HG03565 (cell line): Measurements from ENCODE around the gene ADGRD2.

Source experiments
- ATAC-seq: cut with Tn5 transposase; IDR thresholded peaks from one replicate; pipeline ENCODE4 v1.9.1; 2021; ENCODE audit warnings: mild to moderate bottlenecking, moderate library complexity; ENCODE audit not compliant: unreplicated experiment

Gene ADGRD2

DNA sequence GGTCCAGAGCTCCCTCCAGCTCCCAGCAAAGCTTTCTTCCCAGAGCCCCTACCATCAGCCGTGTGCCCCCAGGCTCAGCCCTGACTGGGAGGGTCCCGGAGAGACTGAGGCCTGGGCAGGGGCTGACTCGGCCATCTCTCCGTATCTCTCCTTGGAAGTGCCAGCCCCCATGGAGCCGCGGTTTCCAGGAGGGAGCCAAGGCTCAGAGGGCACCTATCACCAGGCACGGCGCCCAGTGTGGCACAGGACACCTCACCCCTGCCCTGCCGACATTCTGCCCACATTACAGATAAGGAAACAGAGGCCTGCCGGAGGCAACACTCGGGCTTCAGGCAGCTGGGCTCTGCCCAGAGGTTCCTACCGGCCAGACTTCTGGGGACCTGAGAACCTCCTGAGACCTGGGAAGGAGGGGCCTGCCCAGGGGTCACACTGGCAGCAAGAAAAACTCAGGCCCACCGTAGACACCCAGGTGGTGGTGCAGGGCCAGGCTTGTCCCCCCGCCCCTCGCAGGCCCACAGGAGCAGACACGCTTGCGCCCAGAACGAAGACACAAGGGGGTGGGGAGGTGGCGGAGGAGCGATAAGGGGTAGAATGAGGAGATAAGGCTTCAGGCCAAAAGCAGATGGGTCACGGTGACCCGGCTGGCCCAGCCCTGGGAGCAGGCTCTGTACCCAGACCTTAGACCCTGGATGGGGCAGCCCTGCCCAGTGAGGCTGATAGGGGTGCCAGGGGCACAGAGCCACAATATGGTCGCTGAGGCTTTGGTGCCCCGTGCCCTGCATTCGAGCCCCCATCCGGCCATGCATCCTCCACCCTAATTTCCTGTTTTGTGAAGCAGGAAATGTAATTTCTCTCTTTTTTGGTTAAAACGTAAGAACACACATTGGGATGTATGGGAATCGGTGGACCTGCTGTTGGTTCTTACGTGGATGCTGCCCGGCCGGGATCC, 45.1 kb downstream of the ADGRD2 start:
- no peak for ATAC-seq

DNA sequence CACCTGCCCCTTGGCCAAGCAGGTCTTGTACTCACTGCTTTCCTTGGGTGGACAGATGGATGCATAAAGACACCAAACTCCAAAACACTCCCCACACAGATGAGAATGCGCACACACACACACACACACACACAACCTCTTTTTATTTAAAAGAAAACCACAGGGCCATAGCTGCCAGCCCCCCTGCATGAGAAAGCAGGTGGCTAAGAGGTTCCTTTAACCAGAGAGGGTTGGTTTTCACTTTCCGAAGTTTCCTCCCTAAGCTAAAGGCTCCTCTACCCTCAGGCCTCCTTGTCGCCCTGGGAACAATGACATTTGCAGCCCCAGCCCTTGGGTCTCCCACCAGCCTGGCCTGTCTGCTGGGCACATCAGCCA, 45.8 kb downstream of the ADGRD2 start:
- no peak for ATAC-seq

DNA sequence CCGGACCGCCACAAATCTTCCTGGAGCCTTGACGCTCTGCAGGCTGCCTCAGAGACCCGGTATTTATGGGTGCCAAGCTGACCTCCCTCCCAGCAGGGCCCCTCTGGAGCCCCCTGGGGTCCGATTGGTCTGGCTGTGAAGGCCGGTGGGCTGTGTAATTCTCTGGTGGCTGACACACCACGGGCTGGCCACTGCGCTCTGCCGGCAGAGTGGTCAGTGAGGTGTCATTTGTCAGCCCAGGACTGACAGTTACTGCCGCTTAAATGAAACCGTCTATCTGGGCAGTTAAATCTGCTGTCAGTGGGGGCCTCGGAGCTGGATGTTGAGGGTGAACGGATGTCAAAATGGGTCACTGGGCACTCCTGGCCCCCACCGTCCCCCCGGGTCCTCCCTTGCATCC, 46.2 kb downstream of the ADGRD2 start:
- no peak for ATAC-seq

DNA sequence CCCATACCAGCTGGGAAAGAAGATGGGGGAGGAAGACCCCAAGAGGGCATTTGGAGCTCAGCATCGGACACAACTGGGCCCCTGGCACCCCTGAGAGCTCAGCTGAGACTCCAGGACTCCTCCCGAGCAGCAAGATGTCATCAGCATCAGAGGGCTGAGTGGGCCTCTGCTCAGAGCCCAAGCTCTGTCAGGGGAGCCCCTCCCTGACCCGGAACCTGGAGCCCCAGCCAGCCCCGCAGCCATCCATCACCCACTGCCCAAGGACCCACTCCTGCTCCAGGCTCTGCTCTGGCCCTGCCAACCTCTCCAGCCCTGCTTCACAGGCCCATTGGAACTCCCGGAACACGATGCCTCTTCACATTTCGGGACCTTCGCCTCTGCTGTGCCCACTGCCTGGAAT, 47.2 kb downstream of the ADGRD2 start:
- ATAC-seq, result no peak

DNA sequence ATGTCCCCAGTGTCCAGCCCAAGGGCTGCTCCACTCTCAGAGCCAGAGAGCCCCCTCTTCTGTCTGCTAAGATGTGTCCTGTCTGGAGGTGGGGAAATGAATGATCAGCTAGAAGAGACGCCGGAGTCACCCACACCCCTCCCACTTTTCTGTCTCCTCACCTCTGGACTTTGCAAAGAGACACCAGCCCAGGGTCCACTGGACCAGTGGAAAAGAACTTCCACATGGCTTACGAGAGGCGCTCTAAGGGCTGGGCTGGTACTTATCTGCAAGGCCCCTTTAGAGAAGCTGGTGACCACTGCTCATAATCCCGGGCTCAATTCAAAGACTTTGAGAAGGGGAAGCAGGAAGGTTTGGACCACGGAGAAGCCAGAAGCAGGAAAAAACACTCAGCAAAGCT, 47.8 kb downstream of the ADGRD2 start:
- no peak for ATAC-seq

DNA sequence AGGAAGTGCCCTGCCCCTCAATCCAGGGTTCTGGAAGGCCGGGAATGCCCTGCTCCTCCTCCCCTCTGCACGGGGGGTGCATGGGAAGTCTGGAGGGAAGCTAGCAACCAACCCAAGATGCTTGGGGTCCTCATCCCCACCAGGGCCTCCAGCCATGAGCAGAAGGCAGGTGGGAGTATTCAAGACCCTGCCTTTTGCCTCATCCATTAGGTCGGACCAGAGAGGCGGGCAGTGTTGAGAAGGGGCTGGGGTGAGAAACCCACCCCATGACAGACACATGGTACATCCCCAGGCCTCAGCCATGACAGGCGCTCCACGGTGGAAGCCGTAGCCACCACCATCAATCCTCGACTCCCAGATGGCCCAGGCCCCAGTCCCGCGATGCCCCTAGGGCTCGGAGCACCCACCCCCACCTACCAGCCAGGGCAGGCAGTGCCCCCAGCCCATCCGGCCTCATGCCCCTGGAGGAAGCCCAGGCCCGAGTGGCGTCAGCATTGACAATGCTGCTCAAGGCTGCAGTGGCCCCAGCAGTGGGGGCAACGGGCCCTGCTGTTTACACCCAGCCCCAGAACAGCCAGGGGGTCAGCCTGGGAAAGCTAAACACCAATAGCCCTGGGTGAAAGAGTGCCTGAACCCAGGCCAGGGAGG, 48.4 kb downstream of the ADGRD2 start:
- no peak for ATAC-seq

DNA sequence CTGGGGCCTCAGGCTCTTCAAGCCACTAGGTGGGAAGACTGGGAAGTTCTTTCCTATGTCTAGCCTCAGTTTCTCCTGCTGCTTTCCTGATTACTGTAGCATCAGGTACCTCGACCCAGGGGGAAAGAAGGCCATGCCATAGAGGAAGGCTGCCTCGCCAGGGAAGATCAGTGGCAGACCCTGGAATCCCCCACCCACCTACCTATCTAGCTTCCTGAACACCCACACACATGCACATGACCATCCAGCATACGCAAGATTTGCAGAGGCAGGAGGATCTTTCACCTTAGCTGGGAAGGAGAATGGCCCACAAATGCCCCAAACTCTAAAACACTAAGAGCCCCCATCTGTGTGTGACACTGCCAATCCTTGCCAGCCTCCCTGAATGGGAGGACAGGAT, 49.0 kb downstream of the ADGRD2 start:
- no peak for ATAC-seq

DNA sequence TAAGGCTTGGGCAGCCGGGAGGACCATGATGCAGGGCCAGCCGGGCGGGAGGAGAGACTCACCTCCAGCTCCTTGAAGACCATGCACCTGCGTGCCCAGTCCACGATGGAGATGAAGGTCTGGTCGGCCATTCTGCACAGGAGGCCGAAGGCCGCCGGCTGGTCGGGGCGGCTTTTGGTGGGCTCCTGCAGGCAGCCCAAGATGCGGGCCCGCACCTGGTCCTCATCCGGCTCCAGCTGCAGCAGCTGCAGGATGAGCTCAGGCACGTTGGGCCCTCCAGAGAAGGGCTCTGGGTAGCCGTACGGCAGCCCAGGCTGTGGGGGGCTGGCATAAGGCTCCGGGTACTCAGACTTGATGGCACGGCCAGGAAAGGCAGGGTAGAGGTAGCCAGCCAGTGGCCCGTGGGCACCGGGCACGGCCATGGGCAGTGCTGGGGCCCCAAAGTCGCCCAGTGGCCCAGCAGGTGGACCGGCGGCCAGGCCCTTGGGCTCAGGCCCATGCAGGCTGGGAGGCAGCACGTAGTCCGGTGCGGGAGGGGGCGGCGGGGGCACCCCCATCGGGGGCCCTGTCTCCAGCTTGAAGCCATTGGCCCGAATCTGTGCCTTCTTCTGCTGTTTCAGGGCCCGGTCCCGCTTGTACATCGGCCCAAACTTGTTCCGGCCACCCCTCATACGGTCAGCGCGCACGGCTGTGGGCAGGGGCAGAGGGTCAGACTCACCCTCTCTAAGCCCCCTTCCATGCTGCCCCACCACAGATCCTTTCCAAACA, 50.0 kb downstream of the ADGRD2 start:
- no peak for ATAC-seq

DNA sequence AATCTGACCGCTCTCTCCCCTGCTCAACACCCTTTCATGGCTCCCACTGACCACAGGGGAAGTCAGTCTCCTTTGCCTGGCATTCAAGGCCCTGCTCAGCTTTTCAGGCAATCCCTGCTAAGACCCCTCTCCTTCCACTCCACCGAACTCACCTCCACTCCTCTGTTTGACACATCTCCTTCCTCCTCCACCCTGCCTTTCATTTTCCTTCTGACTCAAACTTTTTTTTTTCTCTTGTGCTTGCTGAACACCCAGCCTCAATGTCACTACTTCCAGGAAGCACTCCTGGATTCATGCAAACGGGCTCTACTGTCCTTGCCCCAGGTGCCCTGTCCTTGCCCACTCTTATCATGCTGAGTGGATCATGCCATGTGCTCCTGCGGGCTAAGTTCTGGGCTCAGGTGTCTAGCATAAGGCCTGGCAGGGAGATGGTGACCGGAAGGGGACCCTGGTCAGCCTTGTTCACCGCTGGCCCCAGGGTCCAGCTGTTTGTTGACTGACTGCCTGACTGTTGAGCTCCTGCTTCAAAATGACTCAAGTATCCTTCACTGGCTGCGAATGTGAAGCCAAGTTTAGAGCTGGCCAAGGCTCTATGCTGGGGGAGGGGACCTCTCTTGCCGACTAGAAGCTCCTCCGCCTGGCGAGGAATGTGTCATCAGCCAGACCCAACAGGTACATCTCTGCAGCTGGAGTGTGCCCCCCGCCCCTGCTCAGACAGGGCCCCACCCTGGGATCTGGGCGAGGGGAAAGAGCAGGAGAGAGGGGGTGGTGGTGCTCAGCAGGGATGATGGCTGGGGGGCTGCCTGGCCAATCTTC, 50.8 kb downstream of the ADGRD2 start:
- no peak for ATAC-seq

DNA sequence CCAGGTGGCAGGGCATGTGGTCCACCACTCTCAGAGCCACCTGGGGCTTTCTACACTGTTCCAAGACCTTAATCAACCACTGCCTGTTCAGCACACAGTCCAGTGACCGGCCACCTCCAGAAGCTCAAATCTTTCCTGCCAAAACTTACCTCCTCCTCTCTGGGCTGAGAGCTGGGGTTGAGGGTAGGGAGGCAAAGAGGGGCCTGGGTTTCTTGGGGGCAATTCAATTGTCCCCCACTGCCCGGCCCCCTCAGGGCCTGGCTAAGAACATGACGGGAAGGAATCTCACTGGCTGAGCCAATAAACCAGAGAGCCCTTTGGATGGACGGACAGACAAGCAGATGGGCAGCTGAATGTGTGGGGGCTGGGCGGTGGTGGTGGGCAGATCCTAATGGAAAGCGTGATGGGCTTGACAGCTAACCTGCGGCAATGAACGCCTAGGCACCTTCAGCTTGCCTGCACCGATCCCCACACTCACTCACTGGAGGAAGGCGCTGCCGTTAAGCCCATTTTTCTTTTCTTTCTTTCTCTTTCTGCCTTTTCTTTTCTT, 51.6 kb downstream of the ADGRD2 start:
- no peak for ATAC-seq

DNA sequence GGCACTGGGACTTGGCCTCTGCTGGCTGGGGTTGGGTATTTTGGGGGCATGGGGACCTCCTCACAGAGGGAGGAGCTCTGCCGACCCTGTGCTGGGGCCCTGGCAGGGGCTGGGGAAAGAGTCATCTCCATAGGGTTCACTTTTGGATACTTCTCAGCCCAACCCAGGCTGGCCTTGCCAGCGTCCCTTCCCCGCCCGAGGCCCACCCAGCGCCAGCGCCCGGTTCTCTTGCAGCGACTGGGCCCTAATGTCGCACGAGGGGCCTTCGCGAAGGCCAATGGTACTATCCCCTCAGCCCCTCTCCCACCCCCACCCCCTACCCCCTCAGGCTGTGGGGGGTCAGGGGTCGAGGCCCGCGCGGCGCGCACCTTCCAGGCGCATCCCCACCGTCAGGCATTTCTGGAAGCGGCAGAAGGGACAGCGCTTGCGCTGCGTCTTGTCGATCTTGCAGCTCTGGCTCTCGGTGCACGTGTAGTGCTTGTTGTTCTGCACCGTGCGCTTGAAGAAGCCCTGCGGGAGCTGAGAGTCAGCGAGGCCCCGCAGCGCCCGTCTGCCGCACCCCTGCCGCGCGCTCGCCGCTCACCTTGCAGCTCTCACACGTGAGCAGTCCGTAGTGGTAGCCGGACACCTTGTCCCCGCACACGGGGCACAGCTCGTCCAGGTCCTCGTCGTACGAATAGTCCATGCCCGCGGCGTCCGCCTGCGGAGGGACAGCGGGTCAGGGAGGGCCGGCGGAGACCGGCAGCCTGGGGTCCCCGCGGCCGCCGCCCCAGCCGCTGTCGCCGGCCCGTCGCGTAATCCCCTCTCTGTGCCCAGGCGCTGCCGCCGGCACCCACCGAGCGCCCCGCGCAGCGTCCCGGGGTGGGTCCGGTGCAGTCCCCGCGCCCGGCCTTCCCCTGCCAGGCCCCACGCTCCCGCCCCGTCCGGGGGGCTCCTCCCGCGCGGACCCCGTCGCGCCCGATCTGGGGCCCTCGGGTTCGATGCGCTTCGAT, 52.8 kb downstream of the ADGRD2 start:
- no peak for ATAC-seq

DNA sequence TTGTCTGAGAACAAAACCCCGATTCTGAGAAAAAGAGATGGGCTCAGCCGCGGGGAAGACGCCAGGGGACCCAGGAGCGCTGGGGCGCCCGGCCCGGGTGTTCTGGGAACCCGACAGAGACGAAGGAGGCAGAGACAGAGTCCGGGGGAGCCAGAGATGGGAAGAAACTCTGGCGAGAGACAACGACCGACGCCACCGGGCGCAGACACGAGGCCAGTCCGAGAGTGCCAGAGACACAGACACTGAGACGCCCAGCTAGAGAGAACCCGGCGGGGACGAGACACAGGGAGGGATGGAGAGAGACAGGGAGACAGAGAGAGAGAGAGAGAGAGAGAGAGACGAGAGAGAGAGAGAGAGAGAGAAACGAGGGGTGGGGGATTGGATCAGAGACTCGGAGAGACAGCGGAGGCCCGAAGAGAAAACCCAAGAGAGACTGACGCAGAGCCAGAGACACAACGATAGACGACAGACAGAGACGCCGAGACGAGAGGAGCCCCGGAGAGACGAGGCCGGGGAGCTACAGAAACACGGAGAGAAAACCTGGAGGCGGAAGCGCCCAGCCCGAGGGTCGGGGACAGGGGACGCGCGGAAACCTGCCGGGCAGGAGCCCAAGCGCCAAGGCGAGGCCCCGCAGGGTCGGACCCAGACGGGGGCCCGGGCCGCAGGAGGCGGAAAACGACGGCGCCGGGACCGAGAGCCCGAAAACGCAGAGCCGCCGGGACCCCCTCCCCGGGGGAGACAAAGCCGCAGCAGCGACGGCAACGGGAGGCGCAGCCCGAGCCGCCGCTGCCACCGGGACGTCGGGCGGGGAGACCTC, 53.7 kb downstream of the ADGRD2 start:
- no peak for ATAC-seq

DNA sequence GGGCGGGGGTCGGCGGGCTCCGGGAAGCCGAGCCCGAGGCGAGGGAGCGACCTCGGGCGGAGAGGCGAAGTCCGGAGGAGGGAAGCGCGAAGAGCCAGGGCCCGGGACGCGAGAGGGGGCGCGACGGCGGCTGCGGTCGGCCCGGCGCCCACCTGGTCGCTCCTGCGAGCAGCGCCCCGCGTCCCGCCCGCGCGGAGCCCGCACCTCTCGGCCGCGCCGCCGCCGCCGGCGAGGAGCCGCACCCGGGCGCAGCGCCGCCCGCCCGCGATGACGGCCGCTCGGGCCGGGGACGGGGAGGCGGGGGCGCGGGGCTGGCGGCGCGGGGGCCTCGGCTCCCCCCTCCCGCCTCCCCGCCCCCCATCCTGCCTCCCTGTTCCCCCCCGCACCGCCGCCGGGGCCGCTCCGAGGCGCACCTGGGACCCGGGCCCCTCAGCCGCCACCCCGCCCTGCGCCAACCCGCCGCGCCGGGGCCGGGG, 54.3 kb downstream of the ADGRD2 start:
- no peak for ATAC-seq

DNA sequence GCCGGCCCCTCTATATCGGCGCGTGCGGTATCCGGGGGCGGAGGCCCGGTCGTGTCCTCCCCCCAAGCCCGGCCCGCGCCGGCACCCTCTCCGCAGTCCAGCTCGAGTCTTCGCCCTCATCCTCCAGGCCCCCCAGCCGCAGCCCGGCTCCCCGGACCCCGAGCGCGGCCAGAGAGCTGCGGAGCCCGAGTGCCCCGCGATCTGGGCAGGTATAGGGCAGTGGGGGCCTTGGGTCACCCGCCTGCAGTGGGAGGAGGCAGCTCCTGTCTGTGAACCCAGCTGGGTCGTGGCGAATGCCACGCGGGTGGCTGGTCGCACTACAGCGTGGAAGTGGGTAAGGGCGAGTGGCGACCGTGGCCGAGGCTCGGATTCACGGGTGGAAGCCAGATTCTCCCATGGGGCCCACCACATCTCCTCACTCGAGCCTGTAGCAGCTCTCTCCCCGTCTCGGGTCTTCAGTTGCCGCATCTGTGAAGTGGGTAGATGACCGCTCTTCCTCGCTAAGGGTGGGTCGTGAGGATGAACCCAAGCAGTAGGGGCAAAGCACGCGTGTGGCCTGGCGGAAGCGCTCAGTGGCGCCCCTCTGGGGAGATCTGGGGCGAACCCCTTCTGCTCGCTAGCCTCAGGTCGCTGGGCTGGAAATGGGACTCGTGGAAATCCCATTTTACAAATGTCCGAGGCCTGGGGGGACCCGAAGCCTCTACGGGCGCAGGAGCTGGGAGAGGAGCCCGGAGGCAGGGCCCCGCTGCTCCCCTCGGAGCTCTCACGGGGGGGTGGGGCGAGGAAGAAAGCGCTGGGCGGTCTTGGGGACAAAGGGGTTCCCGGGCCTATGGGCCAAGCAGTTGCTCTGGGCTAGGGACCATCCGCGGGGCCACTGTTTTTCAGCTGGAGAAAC, 55.0 kb downstream of the ADGRD2 start:
- no peak for ATAC-seq

DNA sequence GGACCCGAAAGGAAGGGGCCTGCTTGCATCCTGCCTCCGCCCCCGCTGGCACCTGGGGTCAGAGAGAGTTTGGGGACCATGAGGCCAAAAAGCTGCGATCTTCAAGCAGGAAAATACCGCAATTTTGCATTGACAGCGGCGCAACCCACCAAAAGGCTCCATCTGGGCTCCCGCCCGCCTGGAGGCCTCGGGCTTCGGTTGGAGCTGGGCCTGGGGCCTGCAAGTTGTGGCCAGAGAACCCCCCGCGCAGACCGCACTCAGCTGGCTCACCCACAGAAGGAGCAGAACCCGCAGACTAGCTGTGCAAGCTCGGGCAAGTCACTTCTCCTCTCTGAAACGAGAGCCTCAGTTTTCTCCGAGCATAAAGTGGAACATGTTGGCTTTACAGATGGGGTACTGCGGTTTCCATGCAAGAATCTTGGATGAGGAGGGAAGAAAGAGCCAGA, 55.7 kb downstream of the ADGRD2 start:
- no peak for ATAC-seq

DNA sequence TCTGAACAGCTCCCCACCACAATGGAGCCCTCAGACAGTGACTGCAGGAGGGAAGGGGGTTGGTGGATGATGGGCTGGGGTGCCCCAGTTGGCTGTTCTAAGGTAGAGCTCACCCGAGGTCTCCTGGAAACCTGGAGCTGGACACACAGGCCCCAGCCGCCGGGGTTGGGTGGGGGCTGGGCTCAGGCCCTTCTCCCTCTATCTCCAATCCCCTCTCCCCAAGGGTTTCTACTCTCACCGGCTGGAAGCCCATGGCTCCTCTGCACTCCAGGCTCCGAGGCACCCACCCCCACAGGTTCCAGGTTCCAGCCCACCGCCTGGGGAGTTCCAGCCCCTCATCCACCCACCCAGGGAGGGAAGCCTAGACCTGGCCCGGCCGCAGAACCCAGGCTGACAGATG, 56.2 kb downstream of the ADGRD2 start:
- ATAC-seq, result no peak
